ENCODE measurements around the gene MAP3K8.
"Not testable (repeated sequence)": the region's sequence is repeated elsewhere in the genome, so short reads cannot be mapped to it uniquely, and the experiment has no call there.

The MAP3K8 gene

GRCh38 chr10:30432622-30433305 is 1.2 kb upstream of the MAP3K8 start:
- Mint-ChIP-seq H3K4me3 (peak overlapping the region; percentile 88), H3K27ac (peak overlapping the region; percentile 69), H3K9me3 (no peaks in the 10 kb centered on the region), H3K36me3 (ENCODE audit: low read depth) (peaks cover 5% of the 10 kb centered on the region), H3K27me3 (ENCODE audit: low read depth) (peaks cover 15% of the 10 kb centered on the region), H3K4me1 (ENCODE audit: low read depth) (peaks cover 60% of the 10 kb centered on the region)
- DNase-seq (ENCODE audit: low spot score): no peak

- Mint-ChIP-seq H3K27me3 (ENCODE audit: low read depth) (peaks cover 15% of the 10 kb centered on the region), H3K9me3 (no peaks in the 10 kb centered on the region), H3K27ac (peak overlapping the region; percentile 69), H3K4me1 (ENCODE audit: low read depth) (peaks cover 60% of the 10 kb centered on the region), H3K36me3 (ENCODE audit: low read depth) (peaks cover 9% of the 10 kb centered on the region), H3K4me3 (peak overlapping the region; percentile 88)
- DNase-seq (ENCODE audit: low spot score): peak; percentile 55
These were observed 666 bp upstream of the MAP3K8 start for GRCh38 chr10:30433306-30433729.

GRCh38 chr10:30434273-30435072 is 489 bp downstream of the MAP3K8 start:
- DNase-seq (ENCODE audit: low spot score): peak; percentile 76
- Mint-ChIP-seq H3K36me3 (ENCODE audit: low read depth) (peaks cover 18% of the 10 kb centered on the region), H3K4me1 (ENCODE audit: low read depth) (peaks cover 63% of the 10 kb centered on the region), H3K27ac (peak overlapping the region; percentile 62), H3K27me3 (ENCODE audit: low read depth) (peaks cover 15% of the 10 kb centered on the region), H3K9me3 (no peaks in the 10 kb centered on the region), H3K4me3 (peak overlapping the region; percentile 88)

GRCh38 chr10:30435073-30435422 is 1.1 kb downstream of the MAP3K8 start:
- Mint-ChIP-seq H3K4me1 (ENCODE audit: low read depth) (peaks cover 66% of the 10 kb centered on the region), H3K27me3 (ENCODE audit: low read depth) (peaks cover 15% of the 10 kb centered on the region), H3K4me3 (peak overlapping the region; percentile 88), H3K27ac (peak overlapping the region; percentile 62), H3K36me3 (ENCODE audit: low read depth) (peaks cover 22% of the 10 kb centered on the region), H3K9me3 (no peaks in the 10 kb centered on the region)
- DNase-seq (ENCODE audit: low spot score): no peak

GRCh38 chr10:30435499-30436167 is 1.6 kb downstream of the MAP3K8 start:
- Mint-ChIP-seq H3K4me1 (ENCODE audit: low read depth) (peaks cover 66% of the 10 kb centered on the region), H3K36me3 (ENCODE audit: low read depth) (peaks cover 26% of the 10 kb centered on the region), H3K4me3 (peak overlapping the region; percentile 88), H3K27ac (peak overlapping the region; percentile 79), H3K27me3 (ENCODE audit: low read depth) (peaks cover 15% of the 10 kb centered on the region)
- H3K9me3 Mint-ChIP-seq; DNase-seq (ENCODE audit: low spot score): not testable (repeated sequence)

GRCh38 chr10:30436191-30436611 is 2.2 kb downstream of the MAP3K8 start:
- Mint-ChIP-seq H3K36me3 (ENCODE audit: low read depth) (peaks cover 29% of the 10 kb centered on the region), H3K4me3 (peak overlapping the region; percentile 79)
- no peak for DNase-seq (ENCODE audit: low spot score)

GRCh38 chr10:30436671-30437030 is 2.7 kb downstream of the MAP3K8 start:
- no peak for DNase-seq (ENCODE audit: low spot score)
- peak overlapping the region; percentile 92 for H3K27ac Mint-ChIP-seq
- peaks cover 29% of the 10 kb centered on the region for H3K36me3 Mint-ChIP-seq (ENCODE audit: low read depth)
- H3K9me3 Mint-ChIP-seq: no peaks in the 10 kb centered on the region
- H3K27me3 Mint-ChIP-seq (ENCODE audit: low read depth): peaks cover 8% of the 10 kb centered on the region
- H3K4me1 Mint-ChIP-seq (ENCODE audit: low read depth): peaks cover 58% of the 10 kb centered on the region
- peak overlapping the region; percentile 79 for H3K4me3 Mint-ChIP-seq

More at GRCh38 chr10:30436191-30436611, 2.2 kb downstream of the MAP3K8 start:
- H3K27me3 Mint-ChIP-seq (ENCODE audit: low read depth): peaks cover 10% of the 10 kb centered on the region
- H3K4me1 Mint-ChIP-seq (ENCODE audit: low read depth): peaks cover 63% of the 10 kb centered on the region
- H3K27ac Mint-ChIP-seq: peak overlapping the region; percentile 92
- no peaks in the 10 kb centered on the region for H3K9me3 Mint-ChIP-seq

- Mint-ChIP-seq H3K4me1 (ENCODE audit: low read depth) (peaks cover 60% of the 10 kb centered on the region), H3K27ac (peak overlapping the region; percentile 92), H3K4me3 (peak overlapping the region; percentile 79), H3K36me3 (ENCODE audit: low read depth) (peaks cover 34% of the 10 kb centered on the region), H3K9me3 (no peaks in the 10 kb centered on the region), H3K27me3 (ENCODE audit: low read depth) (peaks cover 8% of the 10 kb centered on the region)
- DNase-seq (ENCODE audit: low spot score): peak; percentile 78
These were observed 3.3 kb downstream of the MAP3K8 start for GRCh38 chr10:30437031-30437841.

- DNase-seq (ENCODE audit: low spot score): no peak
- peaks cover 44% of the 10 kb centered on the region for H3K36me3 Mint-ChIP-seq (ENCODE audit: low read depth)
- peak overlapping the region; percentile 92 for H3K27ac Mint-ChIP-seq
- peaks cover 53% of the 10 kb centered on the region for H3K4me1 Mint-ChIP-seq (ENCODE audit: low read depth)
- H3K4me3 Mint-ChIP-seq: peak overlapping the region; percentile 79
- no peaks in the 10 kb centered on the region for H3K9me3 Mint-ChIP-seq
- H3K27me3 Mint-ChIP-seq (ENCODE audit: low read depth): peaks cover under 1% of the 10 kb centered on the region
These were observed 4.3 kb downstream of the MAP3K8 start for GRCh38 chr10:30438021-30438850.

GRCh38 chr10:30439931-30440330 is 5.9 kb downstream of the MAP3K8 start:
- peaks cover 49% of the 10 kb centered on the region for H3K36me3 Mint-ChIP-seq (ENCODE audit: low read depth)
- H3K4me3 Mint-ChIP-seq: no peak overlapping the region
- no peaks in the 10 kb centered on the region for H3K9me3 Mint-ChIP-seq
- no peaks in the 10 kb centered on the region for H3K27me3 Mint-ChIP-seq (ENCODE audit: low read depth)
- DNase-seq (ENCODE audit: low spot score): no peak
- no peak overlapping the region for H3K27ac Mint-ChIP-seq
- peaks cover 55% of the 10 kb centered on the region for H3K4me1 Mint-ChIP-seq (ENCODE audit: low read depth)

GRCh38 chr10:30442019-30442606 is 8.1 kb downstream of the MAP3K8 start:
- peaks cover 47% of the 10 kb centered on the region for H3K36me3 Mint-ChIP-seq (ENCODE audit: low read depth)
- peaks cover 41% of the 10 kb centered on the region for H3K4me1 Mint-ChIP-seq (ENCODE audit: low read depth)
- no peaks in the 10 kb centered on the region for H3K9me3 Mint-ChIP-seq
- H3K27ac Mint-ChIP-seq: no peak overlapping the region
- H3K4me3 Mint-ChIP-seq: no peak overlapping the region
- DNase-seq (ENCODE audit: low spot score): no peak
- no peaks in the 10 kb centered on the region for H3K27me3 Mint-ChIP-seq (ENCODE audit: low read depth)

- H3K4me3 Mint-ChIP-seq: no peak overlapping the region
- H3K36me3 Mint-ChIP-seq (ENCODE audit: low read depth): peaks cover 55% of the 10 kb centered on the region
- no peaks in the 10 kb centered on the region for H3K27me3 Mint-ChIP-seq (ENCODE audit: low read depth)
- no peak for DNase-seq (ENCODE audit: low spot score)
- peaks cover 33% of the 10 kb centered on the region for H3K4me1 Mint-ChIP-seq (ENCODE audit: low read depth)
- H3K9me3 Mint-ChIP-seq: no peaks in the 10 kb centered on the region
- no peak overlapping the region for H3K27ac Mint-ChIP-seq
These were observed 9.1 kb downstream of the MAP3K8 start for GRCh38 chr10:30443049-30443448.

Data from T-helper 2 cell treated with Interferon-gamma antibody and Interleukin-4, amounts not matched to agents 5 μg/mL and 100 μg/mL, for 36 hours (primary cell).